ENCODE measurements around the gene PKD2L1.
"Not testable (repeated sequence)": the region's sequence is repeated elsewhere in the genome, so short reads cannot be mapped to it uniquely, and the experiment has no call there.

PKD2L1 gene

GRCh38 chr10:100286051-100287033, 43.7 kb downstream of the PKD2L1 start, which contains the start of gene BLOC1S2:
BLOC1S2 (minus strand) TSS chr10:100286680; CDS start chr10:100286659, 21 bp downstream.
- peak; percentile 87 for DNase-seq

GRCh38 chr10:100285326-100285725, 44.7 kb downstream of the PKD2L1 start:
- DNase-seq: not testable (repeated sequence)

GRCh38 chr10:100282907-100283306, 47.1 kb downstream of the PKD2L1 start:
- no peak for DNase-seq

- not testable (repeated sequence) for DNase-seq
Measured at GRCh38 chr10:100276971-100277370, 53.1 kb downstream of the PKD2L1 start.

GRCh38 chr10:100267239-100268104, 62.6 kb downstream of the PKD2L1 start, which contains the start of gene CWF19L1:
CWF19L1 (minus strand) TSS chr10:100267638; CDS start chr10:100267593, 45 bp downstream.
- DNase-seq: peak; percentile 88

- DNase-seq: no peak
Measured at GRCh38 chr10:100265821-100266485, 64.1 kb downstream of the PKD2L1 start.

GRCh38 chr10:100254191-100254590, 75.8 kb downstream of the PKD2L1 start:
- no peak for DNase-seq

- DNase-seq: no peak
Measured at GRCh38 chr10:100253041-100253440, 77.0 kb downstream of the PKD2L1 start.

GRCh38 chr10:100248820-100249219, 81.2 kb downstream of the PKD2L1 start:
- DNase-seq: no peak

- no peak for DNase-seq
Measured at GRCh38 chr10:100245484-100246220, 84.4 kb downstream of the PKD2L1 start.

GRCh38 chr10:100239851-100240250, 90.2 kb downstream of the PKD2L1 start:
- DNase-seq: no peak

GRCh38 chr10:100238429-100238828, 91.6 kb downstream of the PKD2L1 start:
- no peak for DNase-seq

Measured in fibroblast of skin of abdomen (primary cell).